CD4-positive, alpha-beta memory T cell (primary cell): Measurements from ENCODE around the gene RASA3. TPM values are rescaled to one million over a fixed set of nuclear protein-coding genes. Genes with fewer than 3 reads are reported as not detected.
"Not testable (repeated sequence)": the region's sequence is repeated elsewhere in the genome, so short reads cannot be mapped to it uniquely, and the experiment has no call there.

Experiments used
- CTCF ChIA-PET: fragments of 350-600 bp; sonication (Branson Sonifier 250); formaldehyde crosslinking; loops from one replicate; lab custom pipeline; 2021; ENCODE audit warnings: inconsistent platforms; ENCODE audit not compliant: partially characterized antibody; lab: Charles Lee
- POLR2A ChIA-PET: fragments of 350-600 bp; sonication (Branson Sonifier 250); formaldehyde crosslinking; loops from one replicate; lab custom pipeline; 2021; ENCODE audit not compliant: partially characterized antibody; lab: Charles Lee
- DNase-seq, 5 donors: peaks; one replicate each; pipeline versions ENCODE4 v3.0.0 to v3.0.0-alpha.2; 2020 to 2022; ENCODE audit warnings: mixed read lengths in 1 of 5
- H3K27ac ChIP-seq: one replicate; pipeline ENCODE4 v1.7.0; 2013; ENCODE audit warnings: low read depth, low read length
- H3K27me3 ChIP-seq: 2 replicates; pipeline ENCODE4 v1.7.0; 2013; ENCODE audit warnings: mild to moderate bottlenecking, low read length, moderate library complexity; ENCODE audit not compliant: insufficient read depth
- H3K36me3 ChIP-seq: 2 replicates; pipeline ENCODE4 v1.7.0; 2013; ENCODE audit warnings: mild to moderate bottlenecking, low read length, moderate library complexity; ENCODE audit not compliant: insufficient read depth
- H3K4me1 ChIP-seq: 2 replicates; pipeline ENCODE4 v1.7.0; 2013; ENCODE audit warnings: mild to moderate bottlenecking, low read length, moderate library complexity; ENCODE audit not compliant: insufficient read depth
- H3K4me3 ChIP-seq, 2 donors: one replicate each; pipeline ENCODE4 v1.7.0; 2013; ENCODE audit warnings: low read length in 2 of 2, mild to moderate bottlenecking in 1 of 2
- H3K9me3 ChIP-seq, 2 donors: one replicate each; pipeline ENCODE4 v1.7.0; 2013; ENCODE audit warnings: low read length in 2 of 2, control low read depth in 1 of 2; ENCODE audit not compliant: control insufficient read depth in 1 of 2
- H3K27ac Mint-ChIP-seq, 7 donors: one replicate each; pipeline ENCODE4 v1.8.0; 2020 to 2021; ENCODE audit warnings: mixed read lengths in 7 of 7, mild to moderate bottlenecking in 6 of 7, inconsistent platforms in 3 of 7, moderate library complexity in 3 of 7
- H3K27me3 Mint-ChIP-seq, 2 donors: one replicate each; pipeline ENCODE4 v1.8.0; 2020 to 2021; ENCODE audit warnings: mixed read lengths in 2 of 2
- H3K36me3 Mint-ChIP-seq, 2 donors: one replicate each; pipeline ENCODE4 v1.8.0; 2020 to 2021; ENCODE audit warnings: mixed read lengths in 2 of 2, inconsistent platforms in 1 of 2, mild to moderate bottlenecking in 1 of 2
- H3K4me1 Mint-ChIP-seq, 4 donors: one replicate each; pipeline ENCODE4 v1.8.0; 2020 to 2021; ENCODE audit warnings: mixed read lengths in 4 of 4, mild to moderate bottlenecking in 1 of 4
- H3K4me3 Mint-ChIP-seq, 8 donors: one replicate each; pipeline ENCODE4 v1.8.0; 2020 to 2021; ENCODE audit warnings: mixed read lengths in 8 of 8, mild to moderate bottlenecking in 7 of 8, moderate library complexity in 6 of 8, inconsistent platforms in 3 of 8
- H3K9me3 Mint-ChIP-seq, 8 donors: one replicate each; pipeline ENCODE4 v1.8.0; 2020 to 2021; ENCODE audit warnings: mixed read lengths in 8 of 8, mild to moderate bottlenecking in 5 of 8, inconsistent platforms in 3 of 8, moderate library complexity in 1 of 8
- intact Hi-C: fragments of 100-400 bp; cut with micrococcal nuclease; formaldehyde crosslinking; loops from one replicate; pipeline ENCODE4 v1.15.1; 2023
- polyA plus RNA-seq, 2 donors: library from polyadenylated mRNA; unstranded; fragments of 300-500 nt; fragmentation: Illumina TruSeq; gene quantifications; one replicate each; pipeline ENCODE4 v1.2.3, GENCODE V29; 2021
- total RNA-seq, 2 experiments: library from RNA; stranded (reverse); gene quantifications; one replicate each; pipeline ENCODE4 v1.2.3, GENCODE V29; 2021

The RASA3 gene
- total and polyA plus RNA-seq, 4 experiments from 2014 or later = 65.5 to 174 (median 156) TPM

GRCh38 chr13:114151565-114152284 is 19.3 kb upstream of the RASA3 start:
- Mint-ChIP-seq H3K27me3 (no peaks in the 10 kb centered on the region), H3K9me3 (peaks cover 0 to 5% (median 0%) of the 10 kb centered on the region in 8 donors), H3K4me3 (peak overlapping the region; percentile 62 to 93 (median 72)), H3K36me3 (peaks cover 3 to 7% of the 10 kb centered on the region in 2 donors), H3K27ac (peak overlapping the region; percentile 95 to 100 (median 100)), H3K4me1 (peaks cover 60 to 81% (median 72%) of the 10 kb centered on the region in 4 donors)
- POLR2A ChIA-PET = interaction anchor here (1.2 to 4.0 kb wide), 8 partner anchors 9 to 31 kb away, joined by 3 to 32 read pairs (median 16); no protein-coding TSS in a partner anchor
- Histone ChIP-seq H3K4me1 (peaks cover 79% of the 10 kb centered on the region), H3K4me3 (peak overlapping the region in 1 of 2 donors; percentile 15), H3K27me3 (no peaks in the 10 kb centered on the region), H3K27ac (peak overlapping the region; percentile 81), H3K9me3 (no peaks in the 10 kb centered on the region), H3K36me3 (no peaks in the 10 kb centered on the region)
- CTCF ChIA-PET = interaction anchor here (1.4 to 3.2 kb wide), 7 partner anchors 10 to 75 kb away, joined by 4 to 13 read pairs (median 5); no protein-coding TSS in a partner anchor
- intact Hi-C loops = no loop called here
- DNase-seq = peak; percentile 55 to 79 (median 59)

GRCh38 chr13:114151031-114151430 is 18.6 kb upstream of the RASA3 start:
- Mint-ChIP-seq H3K9me3 (peaks cover 0 to 5% (median 0%) of the 10 kb centered on the region in 8 donors), H3K4me3 (peak overlapping the region; percentile 62 to 93 (median 72)), H3K36me3 (peaks cover 5 to 7% of the 10 kb centered on the region in 2 donors), H3K27ac (peak overlapping the region; percentile 95 to 100 (median 100)), H3K4me1 (peaks cover 60 to 82% (median 74%) of the 10 kb centered on the region in 4 donors), H3K27me3 (no peaks in the 10 kb centered on the region)
- Histone ChIP-seq H3K27me3 (no peaks in the 10 kb centered on the region), H3K4me3 (peak overlapping the region in 1 of 2 donors; percentile 15), H3K9me3 (no peaks in the 10 kb centered on the region), H3K36me3 (no peaks in the 10 kb centered on the region), H3K4me1 (peaks cover 81% of the 10 kb centered on the region), H3K27ac (peak overlapping the region; percentile 81)
- ChIA-PET CTCF (interaction anchor here (1.0 to 3.2 kb wide), 6 partner anchors 11 to 75 kb away, joined by 4 to 13 read pairs (median 5); no protein-coding TSS in a partner anchor), POLR2A (interaction anchor here (1.2 to 4.0 kb wide), 8 partner anchors 8 to 30 kb away, joined by 3 to 32 read pairs (median 16); no protein-coding TSS in a partner anchor)
- peak in 4 of 5 donors; percentile 47 to 75 (median 58) for DNase-seq
- intact Hi-C loops = no loop called here

- Mint-ChIP-seq H3K4me3 (peak overlapping the region; percentile 54 to 93 (median 76)), H3K4me1 (peaks cover 68 to 92% (median 84%) of the 10 kb centered on the region in 4 donors), H3K27ac (peak overlapping the region; percentile 95 to 100 (median 100)), H3K27me3 (no peaks in the 10 kb centered on the region), H3K36me3 (peaks cover 7% of the 10 kb centered on the region in 2 donors), H3K9me3 (peaks cover 0 to 5% (median 0%) of the 10 kb centered on the region in 8 donors)
- intact Hi-C loops = loop anchor here (5.0 kb wide), 1 partner anchor 38 kb away; no protein-coding TSS in a partner anchor
- Histone ChIP-seq H3K36me3 (no peaks in the 10 kb centered on the region), H3K4me1 (peaks cover 91% of the 10 kb centered on the region), H3K27me3 (no peaks in the 10 kb centered on the region), H3K4me3 (peak overlapping the region in 1 of 2 donors; percentile 25), H3K27ac (peak overlapping the region; percentile 81), H3K9me3 (no peaks in the 10 kb centered on the region)
- DNase-seq = no peak
- POLR2A ChIA-PET = interaction anchor here (2.4 to 4.0 kb wide), 5 partner anchors 7 to 23 kb away, joined by 10 to 32 read pairs (median 24); no protein-coding TSS in a partner anchor
- CTCF ChIA-PET = interaction anchor here (0.8 to 3.2 kb wide), 4 partner anchors 12 to 76 kb away, joined by 3 to 13 read pairs (median 5); no protein-coding TSS in a partner anchor
These were observed 17.6 kb upstream of the RASA3 start for GRCh38 chr13:114149774-114150740.

- ChIA-PET CTCF (interaction anchor here (0.8 to 1.6 kb wide), 7 partner anchors 11 to 77 kb away, joined by 3 to 11 read pairs (median 4); no protein-coding TSS in a partner anchor), POLR2A (interaction anchor here (0.9 to 1.6 kb wide), 17 partner anchors 9 to 83 kb away, joined by 3 to 87 read pairs (median 7); partner anchors contain the start of gene RASA3)
- Mint-ChIP-seq H3K27ac (peak overlapping the region; percentile 95 to 100 (median 100)), H3K4me3 (peak overlapping the region; percentile 57 to 93 (median 80)), H3K4me1 (peaks cover 70 to 92% (median 84%) of the 10 kb centered on the region in 4 donors)
- Histone ChIP-seq H3K27ac (peak overlapping the region; percentile 81), H3K4me1 (peaks cover 95% of the 10 kb centered on the region)
- H3K27me3 ChIP-seq, H3K27me3 Mint-ChIP-seq, H3K9me3 Mint-ChIP-seq, H3K9me3 ChIP-seq, H3K4me3 ChIP-seq, DNase-seq, H3K36me3 ChIP-seq, H3K36me3 Mint-ChIP-seq: not testable (repeated sequence)
- intact Hi-C loops = loop anchor here (1.0 to 5.0 kb wide), 4 partner anchors 13 to 77 kb away; no protein-coding TSS in a partner anchor
These were observed 16.5 kb upstream of the RASA3 start for GRCh38 chr13:114148886-114149285.

GRCh38 chr13:114148521-114148855 is 16.1 kb upstream of the RASA3 start:
- H3K27me3 ChIP-seq = no peaks in the 10 kb centered on the region
- peak overlapping the region; percentile 81 for H3K27ac ChIP-seq
- H3K4me1 ChIP-seq = peaks cover 95% of the 10 kb centered on the region
- ChIA-PET POLR2A (interaction anchor here (0.8 to 1.6 kb wide), 23 partner anchors 8 to 133 kb away, joined by 3 to 87 read pairs (median 5); partner anchors contain the start of genes RASA3 and UPF3A), CTCF (interaction anchor here (0.6 to 1.6 kb wide), 11 partner anchors 8 to 78 kb away, joined by 3 to 11 read pairs (median 4); no protein-coding TSS in a partner anchor)
- Mint-ChIP-seq H3K27me3 (no peaks in the 10 kb centered on the region), H3K36me3 (peaks cover 7% of the 10 kb centered on the region in 2 donors), H3K4me3 (peak overlapping the region; percentile 57 to 93 (median 78)), H3K9me3 (peaks cover 0 to 2% (median 0%) of the 10 kb centered on the region in 8 donors), H3K4me1 (peaks cover 67 to 88% (median 82%) of the 10 kb centered on the region in 4 donors), H3K27ac (peak overlapping the region; percentile 95 to 100 (median 100))
- peak; percentile 93 to 98 (median 96) for DNase-seq
- intact Hi-C loops = loop anchor here (1.0 to 5.0 kb wide), 4 partner anchors 14 to 78 kb away; no protein-coding TSS in a partner anchor
- H3K4me3 ChIP-seq = peak overlapping the region in 1 of 2 donors; percentile 6
- H3K9me3 ChIP-seq = no peaks in the 10 kb centered on the region
- no peaks in the 10 kb centered on the region for H3K36me3 ChIP-seq
